Retinal pigment epithelial cell (primary cell): Measurements from ENCODE around the gene KRT72.

Source experiments
- DNase-seq: peaks from one replicate; pipeline ENCODE4 v3.0.0-alpha.2; 2010; ENCODE audit warnings: low read depth
- H3K4me3 ChIP-seq: 2 replicates; pipeline ENCODE4 v1.5.1; 2011; ENCODE audit warnings: mild to moderate bottlenecking, low read length, control low read depth, moderate library complexity
- TF ChIP-seq, protein P1 (sequence below): conservative IDR thresholded peaks from 2 replicates; pipeline ENCODE4 v1.5.1; 2011; ENCODE audit warnings: low read depth, low read length, control low read depth, inconsistent platforms

Gene KRT72

GRCh38 chr12:52622349-52622748, 21.1 kb upstream of the KRT72 start:
- H3K4me3 ChIP-seq: no peak overlapping the region
- no peak for DNase-seq
- TF ChIP-seq, protein P1, sequence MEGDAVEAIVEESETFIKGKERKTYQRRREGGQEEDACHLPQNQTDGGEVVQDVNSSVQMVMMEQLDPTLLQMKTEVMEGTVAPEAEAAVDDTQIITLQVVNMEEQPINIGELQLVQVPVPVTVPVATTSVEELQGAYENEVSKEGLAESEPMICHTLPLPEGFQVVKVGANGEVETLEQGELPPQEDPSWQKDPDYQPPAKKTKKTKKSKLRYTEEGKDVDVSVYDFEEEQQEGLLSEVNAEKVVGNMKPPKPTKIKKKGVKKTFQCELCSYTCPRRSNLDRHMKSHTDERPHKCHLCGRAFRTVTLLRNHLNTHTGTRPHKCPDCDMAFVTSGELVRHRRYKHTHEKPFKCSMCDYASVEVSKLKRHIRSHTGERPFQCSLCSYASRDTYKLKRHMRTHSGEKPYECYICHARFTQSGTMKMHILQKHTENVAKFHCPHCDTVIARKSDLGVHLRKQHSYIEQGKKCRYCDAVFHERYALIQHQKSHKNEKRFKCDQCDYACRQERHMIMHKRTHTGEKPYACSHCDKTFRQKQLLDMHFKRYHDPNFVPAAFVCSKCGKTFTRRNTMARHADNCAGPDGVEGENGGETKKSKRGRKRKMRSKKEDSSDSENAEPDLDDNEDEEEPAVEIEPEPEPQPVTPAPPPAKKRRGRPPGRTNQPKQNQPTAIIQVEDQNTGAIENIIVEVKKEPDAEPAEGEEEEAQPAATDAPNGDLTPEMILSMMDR: no peak

DNA sequence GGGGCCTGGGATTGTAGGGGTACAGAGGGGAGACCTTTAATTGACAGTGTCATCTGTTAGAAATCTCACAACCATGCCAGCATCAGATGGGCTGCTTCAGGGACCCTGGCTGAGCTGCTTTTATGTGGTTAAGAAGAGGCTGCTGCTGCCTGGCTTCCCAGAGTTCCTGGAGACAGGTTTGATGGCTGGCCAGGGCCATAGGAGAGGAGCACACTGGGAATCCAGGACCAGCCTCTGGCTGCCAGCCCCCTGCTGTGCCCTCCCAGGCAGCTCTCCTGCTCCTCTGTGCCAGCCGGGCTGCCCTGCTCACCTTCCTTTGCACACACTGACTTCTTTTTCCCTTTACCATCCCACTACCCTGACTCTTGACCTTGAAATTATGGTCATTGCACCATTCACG, 17.6 kb upstream of the KRT72 start:
- H3K4me3 ChIP-seq: no peak overlapping the region
- no peak for DNase-seq
- TF ChIP-seq, protein P1: no peak

- no peak within 1 kb of the TSS for H3K4me3 ChIP-seq
- no peak for DNase-seq
- TF ChIP-seq, protein P1: no peak
Measured at GRCh38 chr12:52618216-52618615, 17.0 kb upstream of the KRT72 start, which contains the start of gene KRT73. Gene KRT73, minus strand, starts transcription at chr12:52618559. Its CDS starts 35 bp downstream, at chr12:52618524.

DNA sequence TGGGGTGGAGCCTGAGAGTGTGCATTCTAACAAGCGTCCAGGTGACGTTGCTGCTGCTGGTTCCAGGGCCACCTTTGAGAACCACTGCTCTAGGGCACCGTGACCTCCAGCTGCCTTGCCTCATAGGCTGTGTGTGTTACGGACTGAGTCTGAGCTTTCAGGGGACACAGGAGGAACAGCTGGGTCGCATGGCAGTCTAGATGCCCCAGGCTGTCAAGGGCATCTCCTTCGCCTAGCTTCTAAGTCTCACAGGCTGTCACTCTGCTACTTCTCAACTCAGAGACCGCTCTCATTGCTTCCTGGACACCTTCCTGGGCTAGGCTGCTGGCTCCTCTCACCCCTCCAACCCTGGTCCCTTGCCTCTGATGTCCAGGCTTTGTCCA, 16.1 kb upstream of the KRT72 start:
- DNase-seq: no peak
- TF ChIP-seq, protein P1: no peak
- no peak overlapping the region for H3K4me3 ChIP-seq

GRCh38 chr12:52616680-52617402, 15.6 kb upstream of the KRT72 start:
- DNase-seq: no peak
- TF ChIP-seq, protein P1: no peak
- no peak overlapping the region for H3K4me3 ChIP-seq

GRCh38 chr12:52615912-52616311, 14.6 kb upstream of the KRT72 start:
- DNase-seq: no peak
- H3K4me3 ChIP-seq: no peak overlapping the region
- TF ChIP-seq, protein P1: no peak

GRCh38 chr12:52615208-52615868, 14.1 kb upstream of the KRT72 start:
- DNase-seq: no peak
- H3K4me3 ChIP-seq: no peak overlapping the region
- TF ChIP-seq, protein P1: no peak
